Sigmoid colon (tissue), 7 donors: ENCODE data around the gene EWSR1. TPM values are rescaled to one million over a fixed set of nuclear protein-coding genes. Genes with fewer than 3 reads are reported as not detected.
A peak's percentile ranks its signal among the peaks of the same experiment; 100 is the strongest.

Experiments used
- DNase-seq: peaks from one replicate; pipeline ENCODE4 v3.0.0-alpha.2; 2019
- H3K27ac ChIP-seq, 4 donors: fragments of 200-600 bp; sonication (generic); one replicate each; pipeline ENCODE4 v1.5.1; 2016 to 2019; ENCODE audit warnings: mild to moderate bottlenecking in 1 of 4
- H3K27me3 ChIP-seq, 3 donors: fragments of 200-600 bp; sonication (generic); one replicate each; pipeline ENCODE4 v1.5.1; 2019; ENCODE audit warnings: mild to moderate bottlenecking in 1 of 3
- H3K36me3 ChIP-seq, 4 donors: fragments of 200-600 bp; sonication (generic); one replicate each; pipeline ENCODE4 v1.5.1; 2016 to 2019
- H3K4me1 ChIP-seq, 4 donors: fragments of 200-600 bp; sonication (generic); one replicate each; pipeline ENCODE4 v1.5.1; 2017 to 2019
- H3K4me3 ChIP-seq, 4 donors: fragments of 200-600 bp; sonication (generic); one replicate each; pipeline ENCODE4 v1.5.1; 2017 to 2019; ENCODE audit warnings: mild to moderate bottlenecking in 2 of 4, moderate library complexity in 1 of 4
- H3K9me3 ChIP-seq, 4 donors: fragments of 200-600 bp in 3 of 4; sonication (generic) in 3 of 4; one replicate each; pipeline versions ENCODE4 v1.5.1 to v1.6.1; 2013 to 2019
- EP300 ChIP-seq, 4 donors: sonication (generic); formaldehyde crosslinking; IDR thresholded peaks; one replicate each; pipeline ENCODE4 v1.6.1; 2017; ENCODE audit warnings: antibody characterized with exemption in 4 of 4
- POLR2A ChIP-seq, 2 donors: fragments of 450-650 bp; IDR thresholded peaks; one replicate each; pipeline ENCODE4 v1.6.1; 2016; ENCODE audit warnings: antibody characterized with exemption in 2 of 2, mild to moderate bottlenecking in 2 of 2, moderate library complexity in 2 of 2
- POLR2AphosphoS5 ChIP-seq, 4 donors: sonication (generic); formaldehyde crosslinking; IDR thresholded peaks; one replicate each; pipeline ENCODE4 v1.6.1; 2017; ENCODE audit warnings: antibody characterized with exemption in 4 of 4
- WGBS, 2 donors: extraction: QIAGEN DNeasy Blood & Tissue Kit; methylation state at CpG; one replicate each; pipeline ENCODE4 v1.1.7; 2013; 5-methylcytosine and 5-hydroxymethylcytosine counted together
- intact Hi-C: fragments of 100-400 bp; cut with DNase I; formaldehyde crosslinking; loops from one replicate; pipeline ENCODE4 v1.15.1; 2023
- polyA plus RNA-seq, 3 donors: library from polyadenylated mRNA; stranded (reverse); fragments of 200-250 nt; gene quantifications; one replicate each; pipeline ENCODE4 v1.2.3, GENCODE V29; 2013
- small RNA-seq, 3 donors: library from RNA; depleted of rRNA; stranded (forward); fragments of <200 nt; gene quantifications; one replicate each; pipeline ENCODE3, GENCODE V24; 2016
- total RNA-seq, 4 donors: library from RNA; depleted of rRNA; stranded (reverse); fragments of >200 nt; gene quantifications; one replicate each; pipeline ENCODE4 v1.1.0, GENCODE V29; 2016
- TF ChIP-seq, protein P1 (sequence below), 4 experiments: fragments of 450-650 bp in 3 of 4; fragments of 200-600 bp in 1 of 4; IDR thresholded peaks; one replicate each; pipeline ENCODE4 v1.5.1; 2016 to 2019; ENCODE audit warnings: antibody characterized with exemption in 4 of 4, mild to moderate bottlenecking in 3 of 4, moderate library complexity in 2 of 4
- donor health status: healthy with polysubstance abuse.
- donor health status: Bipolar disorder and iron deficiency.
- donor health status: healthy.

EWSR1 gene
- total and polyA plus RNA-seq, 7 donors: 81.4 to 233 (median 174) TPM

DNA sequence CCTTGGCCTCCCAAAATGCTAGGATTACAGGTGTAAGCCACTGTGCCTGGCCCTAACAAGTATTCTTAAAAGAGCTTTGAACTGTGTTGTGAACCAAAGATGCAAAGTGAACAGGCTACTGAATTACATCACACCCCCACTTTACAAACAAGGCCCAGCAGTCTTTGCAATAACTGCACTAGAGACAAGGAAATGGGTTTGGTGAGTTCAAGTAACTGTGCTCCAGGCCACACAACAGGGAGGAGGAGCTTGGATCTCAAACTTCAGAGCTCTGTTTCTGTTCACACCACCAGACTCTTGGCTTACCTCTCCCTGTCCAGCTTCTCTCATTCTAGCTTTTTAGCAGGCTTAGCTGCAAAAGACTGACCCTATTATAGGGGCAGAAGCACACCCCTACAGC is 77.9 kb downstream of the EWSR1 start:
- Histone ChIP-seq H3K27me3 (no peaks in the 10 kb centered on the region), H3K36me3 (peaks cover 16 to 60% (median 43%) of the 10 kb centered on the region in 4 donors), H3K4me1 (peaks cover 0 to 51% (median 47%) of the 10 kb centered on the region in 4 donors), H3K27ac (peak overlapping the region in 3 of 4 donors; percentile 63 to 79 (median 76)), H3K4me3 (no peak overlapping the region), H3K9me3 (no peaks in the 10 kb centered on the region)
- no peak for DNase-seq
- TF ChIP-seq POLR2AphosphoS5 (IDR thresholded peaks at IDR 0.05) (no peak), POLR2A (IDR thresholded peaks at IDR 0.05) (no peak), EP300 (IDR thresholded peaks at IDR 0.05) (no peak)
- TF ChIP-seq, protein P1, sequence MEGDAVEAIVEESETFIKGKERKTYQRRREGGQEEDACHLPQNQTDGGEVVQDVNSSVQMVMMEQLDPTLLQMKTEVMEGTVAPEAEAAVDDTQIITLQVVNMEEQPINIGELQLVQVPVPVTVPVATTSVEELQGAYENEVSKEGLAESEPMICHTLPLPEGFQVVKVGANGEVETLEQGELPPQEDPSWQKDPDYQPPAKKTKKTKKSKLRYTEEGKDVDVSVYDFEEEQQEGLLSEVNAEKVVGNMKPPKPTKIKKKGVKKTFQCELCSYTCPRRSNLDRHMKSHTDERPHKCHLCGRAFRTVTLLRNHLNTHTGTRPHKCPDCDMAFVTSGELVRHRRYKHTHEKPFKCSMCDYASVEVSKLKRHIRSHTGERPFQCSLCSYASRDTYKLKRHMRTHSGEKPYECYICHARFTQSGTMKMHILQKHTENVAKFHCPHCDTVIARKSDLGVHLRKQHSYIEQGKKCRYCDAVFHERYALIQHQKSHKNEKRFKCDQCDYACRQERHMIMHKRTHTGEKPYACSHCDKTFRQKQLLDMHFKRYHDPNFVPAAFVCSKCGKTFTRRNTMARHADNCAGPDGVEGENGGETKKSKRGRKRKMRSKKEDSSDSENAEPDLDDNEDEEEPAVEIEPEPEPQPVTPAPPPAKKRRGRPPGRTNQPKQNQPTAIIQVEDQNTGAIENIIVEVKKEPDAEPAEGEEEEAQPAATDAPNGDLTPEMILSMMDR (IDR thresholded peaks at IDR 0.05): no peak
- intact Hi-C loops: loop anchor here (2.0 kb wide), 1 partner anchor 13 kb away; no protein-coding TSS in a partner anchor

- intact Hi-C loops: no loop called here
- no peaks in the 10 kb centered on the region for H3K27me3 ChIP-seq
- H3K36me3 ChIP-seq: peaks cover 15 to 60% (median 45%) of the 10 kb centered on the region in 4 donors
- WGBS, 2 donors: 82 to 88% methylated on average over 4 of the region's 4 CpGs
- no peaks in the 10 kb centered on the region for H3K9me3 ChIP-seq
- H3K27ac ChIP-seq: peak overlapping the region in 3 of 4 donors; percentile 63 to 79 (median 76)
- H3K4me3 ChIP-seq: no peak overlapping the region
- TF ChIP-seq POLR2AphosphoS5 (IDR thresholded peaks at IDR 0.05): no peak
- no peak for TF ChIP-seq EP300 (IDR thresholded peaks at IDR 0.05)
- TF ChIP-seq POLR2A (IDR thresholded peaks at IDR 0.05): no peak
- TF ChIP-seq, protein P1 (IDR thresholded peaks at IDR 0.05): no peak
- peaks cover 0 to 51% (median 47%) of the 10 kb centered on the region in 4 donors for H3K4me1 ChIP-seq
- no peak for DNase-seq
Observed at GRCh38 chr22:29346659-29347058, 78.6 kb downstream of the EWSR1 start.

- H3K9me3 ChIP-seq: no peaks in the 10 kb centered on the region
- H3K4me3 ChIP-seq: no peak overlapping the region
- intact Hi-C loops: no loop called here
- no peaks in the 10 kb centered on the region for H3K27me3 ChIP-seq
- no peak overlapping the region for H3K27ac ChIP-seq
- H3K36me3 ChIP-seq: peaks cover 11 to 60% (median 49%) of the 10 kb centered on the region in 4 donors
- H3K4me1 ChIP-seq: peaks cover 0 to 47% (median 44%) of the 10 kb centered on the region in 4 donors
- DNase-seq: no peak
- 81 to 88% methylated on average over 2 of the region's 2 CpGs for WGBS, 2 donors
- TF ChIP-seq POLR2A (IDR thresholded peaks at IDR 0.05) (no peak), POLR2AphosphoS5 (IDR thresholded peaks at IDR 0.05) (no peak), EP300 (IDR thresholded peaks at IDR 0.05) (no peak)
- TF ChIP-seq, protein P1 (IDR thresholded peaks at IDR 0.05): no peak
Observed at GRCh38 chr22:29348041-29348440, 80.0 kb downstream of the EWSR1 start.

DNA sequence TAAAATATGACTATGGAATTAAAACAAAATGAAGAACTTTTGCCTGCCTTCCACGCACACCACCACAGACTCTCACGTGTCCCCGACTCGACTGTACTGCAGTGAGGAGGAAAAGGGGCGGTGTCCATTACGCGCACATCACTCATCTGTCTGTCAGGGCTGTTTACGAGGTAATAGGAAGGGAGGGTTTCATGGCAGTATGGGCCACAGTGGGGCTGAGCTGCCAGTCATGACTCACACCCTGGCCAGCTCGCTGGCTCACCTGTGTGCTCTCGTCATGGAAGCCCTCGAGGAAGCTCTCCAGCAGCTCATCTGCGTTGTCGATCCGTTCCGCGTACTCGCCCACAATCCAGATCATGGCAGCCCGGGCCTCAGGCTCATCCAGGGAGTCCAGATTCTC is 80.9 kb downstream of the EWSR1 start:
- no peak for TF ChIP-seq EP300 (IDR thresholded peaks at IDR 0.05)
- TF ChIP-seq POLR2A (IDR thresholded peaks at IDR 0.05): no peak
- TF ChIP-seq, protein P1 (IDR thresholded peaks at IDR 0.05): no peak
- no peak for TF ChIP-seq POLR2AphosphoS5 (IDR thresholded peaks at IDR 0.05)
- Histone ChIP-seq H3K9me3 (no peaks in the 10 kb centered on the region), H3K4me1 (peaks cover 0 to 38% (median 35%) of the 10 kb centered on the region in 4 donors), H3K27me3 (no peaks in the 10 kb centered on the region), H3K4me3 (no peak overlapping the region), H3K27ac (no peak overlapping the region), H3K36me3 (peaks cover 17 to 66% (median 57%) of the 10 kb centered on the region in 4 donors)
- WGBS, 2 donors: 88 to 89% methylated on average over 18 of the region's 18 CpGs
- no peak for DNase-seq
- intact Hi-C loops: no loop called here

Small RNA genes within 50 kb of the gene (small RNA-seq; reads per million reads assigned to genes)
- 0 reads per million in 3 donors for gene MIR3653

Other genes starting within 250 kb of the EWSR1 start
- gene C22orf31, start 206.4 kb upstream of the EWSR1 start, total RNA-seq: not detected
- under 1 TPM in 1 of 3 donors, not detected in 2; 0.60 TPM for gene C22orf31, start 206.4 kb upstream of the EWSR1 start, polyA plus RNA-seq
- gene KREMEN1, start 195.2 kb upstream of the EWSR1 start, total RNA-seq: 1 to 10 TPM; 4.2 to 9.7 (median 5.2) TPM
- 10 to 100 TPM in 1 of 3 donors, 1 to 10 TPM in 2; 6.7 to 13.2 (median 7.8) TPM for gene KREMEN1, start 195.2 kb upstream of the EWSR1 start, polyA plus RNA-seq
- 1 to 10 TPM in 2 of 4 donors, under 1 TPM in 2; 0.27 to 4.7 (median 1.2) TPM for gene EMID1, start 62.4 kb upstream of the EWSR1 start, total RNA-seq
- gene EMID1, start 62.4 kb upstream of the EWSR1 start, polyA plus RNA-seq: 1 to 10 TPM; 3.2 to 5.9 (median 3.6) TPM
- gene RHBDD3, start 287 bp upstream of the EWSR1 start, total RNA-seq: 10 to 100 TPM; 16.1 to 20.5 (median 18.0) TPM
- 10 to 100 TPM in 1 of 3 donors, 1 to 10 TPM in 2; 5.4 to 40.7 (median 8.3) TPM for gene RHBDD3, start 287 bp upstream of the EWSR1 start, polyA plus RNA-seq
- gene GAS2L1, start 38.4 kb downstream of the EWSR1 start, total RNA-seq: 10 to 100 TPM; 14.0 to 25.2 (median 19.3) TPM
- gene GAS2L1, start 38.4 kb downstream of the EWSR1 start, polyA plus RNA-seq: 10 to 100 TPM; 12.0 to 27.5 (median 23.8) TPM
- gene RASL10A, start 47.4 kb downstream of the EWSR1 start, total RNA-seq: 1 to 10 TPM in 2 of 4 donors, under 1 TPM in 2; 0.33 to 1.7 (median 0.92) TPM
- gene RASL10A, start 47.4 kb downstream of the EWSR1 start, polyA plus RNA-seq: 1 to 10 TPM in 1 of 3 donors, not detected in 2; 3.0 TPM
- 10 to 100 TPM; 33.1 to 55.1 (median 41.4) TPM for gene AP1B1, start 120.3 kb downstream of the EWSR1 start, total RNA-seq
- gene AP1B1, start 120.3 kb downstream of the EWSR1 start, polyA plus RNA-seq: 10 to 100 TPM; 36.6 to 83.2 (median 52.9) TPM
- gene RFPL1, start 170.3 kb downstream of the EWSR1 start, total RNA-seq: not detected
- gene RFPL1, start 170.3 kb downstream of the EWSR1 start, polyA plus RNA-seq: not detected
- gene NEFH, start 211.9 kb downstream of the EWSR1 start, total RNA-seq: 1 to 10 TPM; 1.2 to 3.0 (median 1.9) TPM
- 1 to 10 TPM in 1 of 3 donors, under 1 TPM in 1, not detected in 1; 0.23 to 1.2 TPM for gene NEFH, start 211.9 kb downstream of the EWSR1 start, polyA plus RNA-seq